Ovary (tissue), 3 donors: ENCODE results near the gene FLYWCH2.

Experiments used
- EP300 ChIP-seq: sonication (generic); formaldehyde crosslinking; IDR thresholded peaks from one replicate; pipeline ENCODE4 v1.6.1; 2017; ENCODE audit warnings: antibody characterized with exemption
- POLR2A ChIP-seq: fragments of 450-650 bp; IDR thresholded peaks from one replicate; pipeline ENCODE4 v1.6.1; 2017; ENCODE audit warnings: antibody characterized with exemption, mild to moderate bottlenecking, moderate library complexity
- TF ChIP-seq, protein P1 (sequence below), 3 donors: fragments of 450-650 bp in 2 of 3; fragments of 200-600 bp in 1 of 3; IDR thresholded peaks; one replicate each; pipeline versions ENCODE4 v1.5.1 to v1.8.0; 2016 to 2022; ENCODE audit warnings: antibody characterized with exemption in 3 of 3, mild to moderate bottlenecking in 1 of 3
- donor health status: DM: no; HTN: no; CAD: no.

- TF ChIP-seq, protein P1, sequence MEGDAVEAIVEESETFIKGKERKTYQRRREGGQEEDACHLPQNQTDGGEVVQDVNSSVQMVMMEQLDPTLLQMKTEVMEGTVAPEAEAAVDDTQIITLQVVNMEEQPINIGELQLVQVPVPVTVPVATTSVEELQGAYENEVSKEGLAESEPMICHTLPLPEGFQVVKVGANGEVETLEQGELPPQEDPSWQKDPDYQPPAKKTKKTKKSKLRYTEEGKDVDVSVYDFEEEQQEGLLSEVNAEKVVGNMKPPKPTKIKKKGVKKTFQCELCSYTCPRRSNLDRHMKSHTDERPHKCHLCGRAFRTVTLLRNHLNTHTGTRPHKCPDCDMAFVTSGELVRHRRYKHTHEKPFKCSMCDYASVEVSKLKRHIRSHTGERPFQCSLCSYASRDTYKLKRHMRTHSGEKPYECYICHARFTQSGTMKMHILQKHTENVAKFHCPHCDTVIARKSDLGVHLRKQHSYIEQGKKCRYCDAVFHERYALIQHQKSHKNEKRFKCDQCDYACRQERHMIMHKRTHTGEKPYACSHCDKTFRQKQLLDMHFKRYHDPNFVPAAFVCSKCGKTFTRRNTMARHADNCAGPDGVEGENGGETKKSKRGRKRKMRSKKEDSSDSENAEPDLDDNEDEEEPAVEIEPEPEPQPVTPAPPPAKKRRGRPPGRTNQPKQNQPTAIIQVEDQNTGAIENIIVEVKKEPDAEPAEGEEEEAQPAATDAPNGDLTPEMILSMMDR (IDR thresholded peaks at IDR 0.05) = no peak
- TF ChIP-seq POLR2A (no peak), EP300 (no peak)
Observed at GRCh38 chr16:2884041-2884451, 1.0 kb downstream of the FLYWCH2 start.
